Amygdala (tissue), 56 donors: ENCODE data around the gene ST8SIA5.

ENCODE experiments used
- DNase-seq, 56 donors: peaks; one replicate each; lab custom pipeline; 2025; lab: John Stamatoyannopoulos, UW

The ST8SIA5 gene

GRCh38 chr18:46715062-46715461 lies 41.8 kb downstream of the ST8SIA5 start:
- DNase-seq: no peak

- peak in 12 of 56 donors; percentile 3 to 34 (median 12) for DNase-seq
These were observed 44.4 kb downstream of the ST8SIA5 start for GRCh38 chr18:46712406-46712805.

- DNase-seq: peak in 1 of 56 donors; percentile 14
These were observed 45.4 kb downstream of the ST8SIA5 start for GRCh38 chr18:46711444-46711863.

GRCh38 chr18:46706968-46707367 lies 49.9 kb downstream of the ST8SIA5 start:
- no peak for DNase-seq

GRCh38 chr18:46705521-46705920 lies 51.3 kb downstream of the ST8SIA5 start:
- DNase-seq: no peak

- no peak for DNase-seq
These were observed 52.0 kb downstream of the ST8SIA5 start for GRCh38 chr18:46704816-46705215.

GRCh38 chr18:46704189-46704588 lies 52.7 kb downstream of the ST8SIA5 start:
- DNase-seq: no peak

GRCh38 chr18:46702471-46702870 lies 54.4 kb downstream of the ST8SIA5 start:
- no peak for DNase-seq

- no peak for DNase-seq
These were observed 56.6 kb downstream of the ST8SIA5 start for GRCh38 chr18:46700066-46700824.

- DNase-seq: no peak
These were observed 60.2 kb downstream of the ST8SIA5 start for GRCh38 chr18:46696702-46697101.

- DNase-seq: no peak
These were observed 60.6 kb downstream of the ST8SIA5 start for GRCh38 chr18:46696268-46696667.

- no peak for DNase-seq
These were observed 62.9 kb downstream of the ST8SIA5 start for GRCh38 chr18:46693996-46694395.

- no peak for DNase-seq
These were observed 67.9 kb downstream of the ST8SIA5 start for GRCh38 chr18:46688853-46689525.

GRCh38 chr18:46686186-46686585 lies 70.7 kb downstream of the ST8SIA5 start:
- DNase-seq: no peak

GRCh38 chr18:46683252-46683651 lies 73.6 kb downstream of the ST8SIA5 start:
- DNase-seq: no peak

- DNase-seq: no peak
These were observed 75.8 kb downstream of the ST8SIA5 start for GRCh38 chr18:46680784-46681695.

- DNase-seq: no peak
These were observed 76.8 kb downstream of the ST8SIA5 start for GRCh38 chr18:46679846-46680598.

- no peak for DNase-seq
These were observed 78.0 kb downstream of the ST8SIA5 start for GRCh38 chr18:46678785-46679399.

- no peak for DNase-seq
These were observed 78.8 kb downstream of the ST8SIA5 start for GRCh38 chr18:46678041-46678440.

GRCh38 chr18:46677611-46678010 lies 79.2 kb downstream of the ST8SIA5 start:
- DNase-seq: no peak
